Immature natural killer cell (primary cell): Measurements from ENCODE around the gene HNMT. TPM values are rescaled to one million over a fixed set of nuclear protein-coding genes. Genes with fewer than 3 reads are reported as not detected.
"Not testable (repeated sequence)": the region's sequence is repeated elsewhere in the genome, so short reads cannot be mapped to it uniquely, and the experiment has no call there.

Experiments
- DNase-seq, 3 donors: peaks; one replicate each; pipeline ENCODE4 v3.0.0; 2022; ENCODE audit warnings: mixed read lengths in 1 of 3
- H3K27ac Mint-ChIP-seq, 6 donors: one replicate each; pipeline ENCODE4 v1.8.0; 2020; ENCODE audit warnings: mixed read lengths in 6 of 6, mild to moderate bottlenecking in 5 of 6, inconsistent platforms in 4 of 6, moderate library complexity in 3 of 6
- H3K27me3 Mint-ChIP-seq, 3 donors: one replicate each; pipeline ENCODE4 v1.8.0; 2020 to 2021; ENCODE audit warnings: low read depth in 3 of 3, mild to moderate bottlenecking in 3 of 3, mixed read lengths in 3 of 3, moderate library complexity in 3 of 3, inconsistent platforms in 1 of 3
- H3K36me3 Mint-ChIP-seq, 3 donors: one replicate each; pipeline ENCODE4 v1.8.0; 2020; ENCODE audit warnings: mixed read lengths in 3 of 3, inconsistent platforms in 2 of 3, mild to moderate bottlenecking in 2 of 3
- H3K4me1 Mint-ChIP-seq, 2 donors: one replicate each; pipeline ENCODE4 v1.8.0; 2020; ENCODE audit warnings: inconsistent platforms in 2 of 2, mild to moderate bottlenecking in 2 of 2, mixed read lengths in 2 of 2, moderate library complexity in 1 of 2
- H3K4me3 Mint-ChIP-seq, 5 donors: one replicate each; pipeline ENCODE4 v1.8.0; 2020; ENCODE audit warnings: mild to moderate bottlenecking in 5 of 5, mixed read lengths in 5 of 5, inconsistent platforms in 3 of 5, moderate library complexity in 3 of 5
- H3K9me3 Mint-ChIP-seq, 6 donors: one replicate each; pipeline ENCODE4 v1.8.0; 2020; ENCODE audit warnings: mild to moderate bottlenecking in 6 of 6, mixed read lengths in 6 of 6, inconsistent platforms in 4 of 6, moderate library complexity in 3 of 6
- polyA plus RNA-seq, 3 donors: library from polyadenylated mRNA; unstranded; fragments of 300-500 nt; fragmentation: Illumina TruSeq; gene quantifications; one replicate each; pipeline ENCODE4 v1.2.3, GENCODE V29; 2021

HNMT gene
- 1 to 10 TPM in 1 of 3 donors, under 1 TPM in 1, not detected in 1; 0.78 to 1.3 TPM for polyA plus RNA-seq

DNA sequence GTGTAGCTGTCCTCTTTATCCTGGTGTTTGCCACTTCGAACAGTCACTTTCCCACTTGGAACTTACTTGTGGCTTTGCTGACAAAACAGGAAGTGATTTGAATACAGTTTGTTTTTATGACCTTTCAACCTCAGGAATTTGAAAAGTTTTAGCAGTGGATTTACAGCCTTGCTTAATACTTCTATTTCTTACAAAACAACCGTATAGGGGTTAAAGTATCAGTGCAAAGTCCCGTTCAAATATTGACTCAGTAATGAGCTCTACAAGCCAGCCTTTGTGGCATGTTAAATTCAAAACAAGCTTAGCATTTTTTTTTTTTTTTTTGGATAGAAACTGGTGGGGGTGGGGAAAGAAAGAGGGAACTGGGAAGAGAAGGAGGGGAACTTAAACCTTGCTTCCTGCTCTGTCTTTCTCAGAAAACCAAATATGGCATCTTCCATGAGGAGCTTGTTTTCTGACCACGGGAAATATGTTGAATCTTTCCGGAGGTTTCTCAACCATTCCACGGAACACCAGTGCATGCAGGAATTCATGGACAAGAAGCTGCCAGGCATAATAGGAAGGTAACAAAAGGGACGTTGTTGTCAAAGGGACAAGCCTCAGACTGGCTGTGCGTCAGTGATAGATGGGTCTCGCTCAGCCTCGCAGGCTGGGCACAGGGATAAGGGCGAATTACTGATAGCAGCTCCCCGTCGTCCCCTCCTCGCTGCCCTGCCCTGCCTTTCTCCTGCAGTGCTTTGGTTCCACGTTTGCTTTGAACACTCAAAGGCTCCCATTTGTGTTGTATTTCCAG is at the start of gene HNMT:
TSS of gene HNMT (plus strand) at position 408 of the 793 bp plus-strand sequence. CDS start at position 427, 19 bp downstream.
- H3K4me3 Mint-ChIP-seq, result no peak within 1 kb of the TSS
- H3K36me3 Mint-ChIP-seq, result no peaks in the 10 kb centered on the region
- DNase-seq, result no peak
- H3K27ac Mint-ChIP-seq, result no peak within 1 kb of the TSS
- H3K4me1 Mint-ChIP-seq, result no peaks in the 10 kb centered on the region
- peaks cover 0 to 2% (median 1%) of the 10 kb centered on the region in 3 donors for H3K27me3 Mint-ChIP-seq
- H3K9me3 Mint-ChIP-seq, result peaks cover 3 to 17% (median 10%) of the 10 kb centered on the region in 6 donors

DNA sequence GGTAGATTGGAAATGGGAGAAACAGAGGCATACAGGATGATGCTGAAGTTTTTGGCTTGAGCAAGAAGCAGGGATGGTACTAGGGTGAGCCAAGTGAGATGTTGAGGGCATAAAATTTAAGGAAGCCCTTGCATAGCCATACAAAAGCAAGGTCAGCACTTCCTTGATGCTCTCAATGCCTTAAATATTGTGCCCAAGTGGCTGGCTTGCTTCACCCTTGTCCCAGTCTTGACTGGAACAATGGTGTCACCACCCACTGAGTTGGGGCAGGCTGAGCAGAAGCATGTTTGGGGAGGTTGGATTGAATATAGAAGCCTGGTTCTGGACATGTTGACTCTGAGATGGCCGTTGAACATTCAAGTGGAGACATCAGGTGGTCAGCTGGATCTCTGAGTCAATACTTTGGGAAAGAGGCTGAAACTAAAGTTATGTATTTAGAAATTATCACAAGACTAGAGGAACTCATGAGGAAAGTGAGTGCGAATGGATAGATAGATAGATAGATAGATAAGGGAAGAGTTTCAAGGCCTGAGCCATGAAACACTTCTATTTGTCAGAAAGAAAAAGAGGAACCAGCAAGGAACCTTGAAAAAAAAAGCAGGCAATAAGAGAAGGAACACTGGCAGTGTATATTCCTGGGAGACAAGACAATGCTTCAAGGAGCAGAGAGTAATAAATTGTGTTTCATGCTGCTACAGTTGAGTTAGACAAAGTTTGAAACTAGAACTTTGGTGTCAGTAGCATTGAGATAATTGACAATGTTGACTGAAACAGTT is 43.0 kb upstream of the HNMT start:
- H3K4me1 Mint-ChIP-seq, result no peaks in the 10 kb centered on the region
- no peaks in the 10 kb centered on the region for H3K36me3 Mint-ChIP-seq
- H3K9me3 Mint-ChIP-seq, result peaks cover 0 to 5% (median 3%) of the 10 kb centered on the region in 6 donors
- no peak overlapping the region for H3K27ac Mint-ChIP-seq
- H3K4me3 Mint-ChIP-seq, result no peak overlapping the region
- DNase-seq, result no peak
- H3K27me3 Mint-ChIP-seq, result peaks cover 0 to 2% (median 0%) of the 10 kb centered on the region in 3 donors

DNA sequence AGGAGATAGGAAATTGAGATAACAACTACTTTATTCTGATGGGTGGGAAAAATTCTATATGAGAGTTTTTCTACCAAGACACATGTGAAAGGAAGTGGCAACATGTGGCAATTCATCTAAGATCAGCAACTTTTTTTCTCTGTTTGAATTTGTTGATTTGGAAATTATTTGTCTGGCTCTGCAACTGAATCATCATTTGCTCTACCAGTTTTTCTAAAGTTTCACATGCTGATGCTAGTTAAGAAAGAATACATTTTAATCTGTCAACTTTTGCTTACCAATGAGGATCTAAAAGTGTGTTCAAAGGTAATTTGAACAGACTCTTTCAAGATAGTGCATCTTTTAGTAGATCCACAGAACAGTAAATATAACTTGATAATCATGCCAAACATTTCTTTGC is 42.1 kb upstream of the HNMT start:
- not testable (repeated sequence) for H3K27ac Mint-ChIP-seq, H3K36me3 Mint-ChIP-seq, H3K27me3 Mint-ChIP-seq, H3K4me1 Mint-ChIP-seq, H3K4me3 Mint-ChIP-seq, DNase-seq, H3K9me3 Mint-ChIP-seq

DNA sequence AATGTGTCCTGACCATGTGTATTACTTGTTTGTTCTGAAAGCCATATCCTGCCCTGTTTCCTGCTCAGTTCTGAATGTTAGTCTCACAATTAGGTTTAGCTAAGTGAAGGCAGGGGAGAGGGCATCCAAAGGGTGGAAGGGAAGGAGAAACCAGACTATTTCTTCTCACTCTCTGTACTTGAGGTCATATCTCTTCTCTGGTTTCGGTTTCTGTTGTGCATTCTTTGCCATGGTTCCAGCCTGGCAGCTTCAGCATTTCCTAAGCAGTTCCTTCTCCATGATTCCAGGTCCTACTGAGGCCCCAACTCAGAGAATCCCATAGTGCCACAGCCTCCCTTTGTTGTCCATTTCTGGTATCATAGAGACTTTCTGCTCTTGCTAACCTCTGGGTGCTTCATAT is 40.3 kb upstream of the HNMT start:
- DNase-seq, result no peak
- no peaks in the 10 kb centered on the region for H3K36me3 Mint-ChIP-seq
- H3K4me3 Mint-ChIP-seq, result no peak overlapping the region
- no peak overlapping the region for H3K27ac Mint-ChIP-seq
- peaks cover 0 to 2% (median 1%) of the 10 kb centered on the region in 3 donors for H3K27me3 Mint-ChIP-seq
- peaks cover 0 to 10% (median 3%) of the 10 kb centered on the region in 6 donors for H3K9me3 Mint-ChIP-seq
- H3K4me1 Mint-ChIP-seq, result no peaks in the 10 kb centered on the region

DNA sequence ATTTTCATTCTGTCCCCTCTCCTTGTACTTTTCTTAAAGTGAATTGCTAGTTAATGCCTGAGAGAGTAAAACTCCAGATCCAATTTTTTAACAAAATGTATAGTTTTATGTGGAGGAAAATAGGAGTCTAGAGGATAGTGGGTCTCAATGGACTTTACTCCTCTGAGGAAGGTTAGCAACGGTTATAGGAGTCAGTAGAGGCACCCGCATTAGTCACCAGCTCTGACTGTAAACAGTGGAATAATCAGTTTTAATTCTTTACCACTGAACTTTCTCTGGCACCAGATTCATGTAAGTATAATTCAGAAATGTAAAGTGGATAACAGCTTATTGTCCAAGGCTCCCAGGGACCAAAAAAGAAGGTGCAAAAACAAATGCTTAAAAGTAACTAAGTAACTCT is 38.7 kb upstream of the HNMT start:
- Mint-ChIP-seq H3K27me3 (peaks cover 0 to 2% (median 1%) of the 10 kb centered on the region in 3 donors), H3K27ac (no peak overlapping the region)

DNA sequence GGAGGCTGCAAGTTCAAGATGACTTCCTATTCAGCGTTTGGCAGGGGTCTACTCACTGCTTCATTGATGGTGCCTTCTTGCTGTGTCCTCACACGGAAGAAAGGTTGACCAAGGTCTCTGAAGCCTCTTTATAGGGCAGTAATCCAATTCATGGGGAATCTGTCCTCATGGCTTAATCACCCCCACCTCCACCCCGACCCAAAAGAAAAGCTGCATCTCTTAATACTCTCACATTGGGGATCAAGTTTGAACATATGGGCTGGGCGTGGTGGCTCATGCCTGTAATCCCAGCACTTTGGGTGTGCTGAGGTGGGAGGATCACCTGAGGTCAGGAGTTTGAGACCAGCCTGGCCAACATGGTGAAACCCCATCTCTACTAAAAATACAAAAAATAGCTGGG is 36.4 kb upstream of the HNMT start:
- Mint-ChIP-seq H3K36me3 (no peaks in the 10 kb centered on the region), H3K4me1 (no peaks in the 10 kb centered on the region), H3K9me3 (peaks cover 0 to 6% (median 3%) of the 10 kb centered on the region in 6 donors), H3K27ac (no peak overlapping the region), H3K4me3 (no peak overlapping the region), H3K27me3 (peaks cover 0 to 3% (median 1%) of the 10 kb centered on the region in 3 donors)
- DNase-seq, result no peak

More for the DNA sequence above, 38.7 kb upstream of the HNMT start:
- Mint-ChIP-seq H3K4me3 (no peak overlapping the region), H3K36me3 (no peaks in the 10 kb centered on the region), H3K4me1 (no peaks in the 10 kb centered on the region), H3K9me3 (peaks cover 0 to 6% (median 2%) of the 10 kb centered on the region in 6 donors)
- DNase-seq, result no peak

DNA sequence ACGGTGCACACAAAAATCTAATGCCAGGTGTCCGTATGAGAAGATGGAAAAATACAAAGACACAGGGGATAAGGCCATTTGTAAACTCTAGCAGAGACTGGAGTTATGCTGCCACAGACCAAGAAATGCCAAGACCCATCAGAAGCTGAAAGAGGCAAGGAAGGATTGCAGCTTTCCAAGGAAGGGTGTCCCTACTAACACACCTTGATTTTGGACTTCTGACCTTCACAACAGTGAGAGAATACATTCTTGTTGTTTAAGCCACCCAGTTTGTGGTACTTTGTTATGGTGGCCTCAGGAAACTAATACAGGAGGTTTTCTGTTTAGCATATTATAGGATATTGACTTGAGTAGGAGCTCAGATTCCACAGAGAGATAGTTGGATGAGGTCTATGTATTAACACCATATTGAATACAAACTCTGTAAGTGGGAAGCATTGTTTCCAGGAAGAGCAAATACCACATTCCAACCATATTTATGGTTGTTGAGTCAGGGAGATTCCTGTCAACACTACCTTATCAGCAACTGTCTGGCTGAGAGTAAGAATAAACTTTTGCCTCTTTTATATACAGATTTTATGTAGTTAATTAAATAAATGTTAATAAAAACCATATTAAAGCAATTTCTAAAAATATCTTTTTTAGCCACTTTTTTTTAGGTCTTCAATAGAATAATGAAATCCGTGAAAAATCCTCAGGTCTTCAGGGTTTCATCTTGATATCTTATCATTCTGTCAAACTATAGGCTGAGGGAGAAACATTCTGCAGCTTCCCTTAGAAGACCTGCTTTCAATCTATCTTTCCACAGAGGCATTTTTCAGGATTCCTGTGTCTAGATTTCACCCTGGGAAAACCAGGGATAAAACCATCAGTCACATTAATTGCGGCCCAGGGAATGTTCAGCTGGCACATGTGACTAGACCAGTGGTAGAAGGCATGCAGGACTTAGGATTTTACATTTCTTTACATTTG is 35.4 kb upstream of the HNMT start:
- peaks cover 0 to 9% (median 3%) of the 10 kb centered on the region in 6 donors for H3K9me3 Mint-ChIP-seq
- no peak overlapping the region for H3K4me3 Mint-ChIP-seq
- H3K27me3 Mint-ChIP-seq, result peaks cover 0 to 2% (median 1%) of the 10 kb centered on the region in 3 donors
- no peak for DNase-seq
- no peak overlapping the region for H3K27ac Mint-ChIP-seq
- H3K36me3 Mint-ChIP-seq, result no peaks in the 10 kb centered on the region
- no peaks in the 10 kb centered on the region for H3K4me1 Mint-ChIP-seq

DNA sequence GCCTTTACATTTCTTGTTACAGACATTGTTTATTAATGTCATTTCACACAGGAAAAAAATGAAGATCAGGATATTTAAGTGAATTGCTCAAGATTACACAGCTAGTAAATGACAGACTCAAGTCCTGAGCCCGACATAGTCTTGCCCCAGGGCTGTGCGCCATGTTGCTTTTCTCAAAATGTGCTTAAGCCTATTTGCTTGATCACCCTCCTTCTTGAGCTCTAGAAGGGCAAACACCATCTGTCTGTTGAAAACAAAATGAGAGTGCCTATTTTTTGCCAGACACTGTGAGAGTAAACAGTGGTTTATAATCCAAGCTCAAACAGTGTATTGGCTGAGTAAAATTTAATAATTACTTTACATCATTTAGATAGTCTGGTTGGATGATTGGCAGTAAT is 34.8 kb upstream of the HNMT start:
- H3K4me1 Mint-ChIP-seq, result no peaks in the 10 kb centered on the region
- H3K9me3 Mint-ChIP-seq, result peaks cover 0 to 9% (median 3%) of the 10 kb centered on the region in 6 donors
- no peak overlapping the region for H3K27ac Mint-ChIP-seq
- no peaks in the 10 kb centered on the region for H3K36me3 Mint-ChIP-seq
- no peak overlapping the region for H3K4me3 Mint-ChIP-seq
- H3K27me3 Mint-ChIP-seq, result peaks cover 0 to 2% (median 1%) of the 10 kb centered on the region in 3 donors
- no peak for DNase-seq

DNA sequence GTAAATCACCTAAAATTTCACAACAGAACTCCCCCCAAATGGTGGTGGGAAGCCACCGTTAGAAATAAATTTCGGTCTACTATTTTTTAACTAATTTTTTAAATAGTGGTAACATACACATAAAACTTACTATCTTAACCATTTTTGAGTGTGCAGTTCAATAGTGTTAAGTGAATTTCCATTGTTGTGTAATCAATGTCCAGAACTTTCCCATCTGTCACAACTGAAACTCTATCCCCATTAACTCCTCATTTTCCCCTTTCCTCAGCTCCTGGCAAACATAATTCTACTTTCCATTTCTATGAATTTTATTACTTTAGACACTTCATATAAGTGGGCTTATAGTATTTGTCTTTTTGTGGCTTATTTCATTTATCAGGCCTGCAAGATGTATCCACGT is 34.1 kb upstream of the HNMT start:
- peaks cover 0 to 2% (median 1%) of the 10 kb centered on the region in 3 donors for H3K27me3 Mint-ChIP-seq

DNA sequence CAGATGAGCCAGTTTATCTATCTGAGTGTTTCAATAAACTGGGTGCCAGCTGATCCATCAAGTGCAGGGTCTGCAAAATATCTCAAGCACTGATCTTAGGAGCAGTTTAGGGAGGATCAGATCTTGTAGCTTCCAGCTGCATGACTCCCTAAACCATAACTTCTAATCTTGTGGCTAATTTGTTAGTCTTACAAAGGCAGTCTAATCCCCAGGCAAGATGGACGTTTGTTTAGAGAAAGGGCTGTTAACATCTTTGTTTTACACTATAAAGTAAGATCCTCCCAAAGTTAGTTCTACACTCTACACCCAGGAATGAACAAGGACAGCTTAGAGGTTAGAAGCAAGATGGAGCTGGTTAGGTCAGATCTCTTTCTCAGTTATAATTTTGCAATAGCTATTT is 28.7 kb upstream of the HNMT start:
- Mint-ChIP-seq H3K27me3 (peaks cover 0 to 2% (median 0%) of the 10 kb centered on the region in 3 donors), H3K9me3 (peaks cover 0 to 21% (median 3%) of the 10 kb centered on the region in 6 donors), H3K4me1 (no peaks in the 10 kb centered on the region), H3K36me3 (no peaks in the 10 kb centered on the region), H3K4me3 (no peak overlapping the region), H3K27ac (no peak overlapping the region)
- no peak for DNase-seq

More for the DNA sequence above, 34.1 kb upstream of the HNMT start:
- DNase-seq, result no peak
- no peak overlapping the region for H3K27ac Mint-ChIP-seq
- no peaks in the 10 kb centered on the region for H3K36me3 Mint-ChIP-seq
- H3K4me3 Mint-ChIP-seq, result no peak overlapping the region
- H3K9me3 Mint-ChIP-seq, result peaks cover 0 to 9% (median 3%) of the 10 kb centered on the region in 6 donors
- no peaks in the 10 kb centered on the region for H3K4me1 Mint-ChIP-seq

DNA sequence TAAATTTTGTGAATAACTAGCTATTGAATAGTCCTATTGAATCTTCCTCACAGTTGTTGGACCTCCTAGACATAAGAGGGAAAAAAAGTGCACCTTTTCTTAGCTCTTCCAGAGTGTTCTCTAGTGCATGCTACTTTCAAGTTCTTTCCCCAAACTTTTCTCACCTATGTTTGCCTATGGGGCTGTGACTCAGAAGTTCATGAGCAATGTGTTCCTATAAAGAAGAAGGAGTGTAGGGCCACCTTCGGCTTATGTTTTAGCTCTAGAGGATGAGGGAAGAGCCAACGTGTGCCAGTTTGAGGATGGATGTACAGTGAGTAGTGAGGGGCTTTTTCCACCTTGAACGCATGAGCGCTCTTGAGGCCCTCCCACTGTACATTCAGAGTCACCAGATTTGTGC is 27.0 kb upstream of the HNMT start:
- H3K36me3 Mint-ChIP-seq, result no peaks in the 10 kb centered on the region
- H3K4me3 Mint-ChIP-seq, result no peak overlapping the region
- no peaks in the 10 kb centered on the region for H3K27me3 Mint-ChIP-seq
- no peaks in the 10 kb centered on the region for H3K4me1 Mint-ChIP-seq
- DNase-seq, result no peak
- no peak overlapping the region for H3K27ac Mint-ChIP-seq
- peaks cover 0 to 21% (median 2%) of the 10 kb centered on the region in 6 donors for H3K9me3 Mint-ChIP-seq

DNA sequence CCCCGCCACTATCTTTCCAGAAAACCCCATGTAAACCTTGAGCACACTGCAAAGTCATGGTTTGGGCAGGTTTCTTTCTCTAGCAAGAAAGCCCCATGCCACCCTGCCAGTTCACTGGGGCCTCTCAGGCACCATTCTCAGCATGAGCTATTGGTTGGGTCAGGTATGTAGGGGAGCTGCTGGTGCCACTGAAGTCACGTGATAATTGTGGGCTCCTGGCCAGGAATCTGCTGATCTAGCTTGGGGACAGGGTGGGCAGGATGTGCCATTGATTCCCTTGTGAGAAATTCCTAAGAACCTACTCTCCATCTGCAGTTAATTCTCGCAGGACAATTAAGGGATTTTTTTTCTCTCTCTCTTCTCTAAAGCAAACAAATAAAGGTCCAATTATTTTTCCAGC is 26.5 kb upstream of the HNMT start:
- H3K4me3 Mint-ChIP-seq, result no peak overlapping the region
- H3K36me3 Mint-ChIP-seq, result no peaks in the 10 kb centered on the region
- H3K27ac Mint-ChIP-seq, result no peak overlapping the region
- no peak for DNase-seq
- no peaks in the 10 kb centered on the region for H3K27me3 Mint-ChIP-seq
- H3K9me3 Mint-ChIP-seq, result peaks cover 0 to 21% (median 2%) of the 10 kb centered on the region in 6 donors
- no peaks in the 10 kb centered on the region for H3K4me1 Mint-ChIP-seq

DNA sequence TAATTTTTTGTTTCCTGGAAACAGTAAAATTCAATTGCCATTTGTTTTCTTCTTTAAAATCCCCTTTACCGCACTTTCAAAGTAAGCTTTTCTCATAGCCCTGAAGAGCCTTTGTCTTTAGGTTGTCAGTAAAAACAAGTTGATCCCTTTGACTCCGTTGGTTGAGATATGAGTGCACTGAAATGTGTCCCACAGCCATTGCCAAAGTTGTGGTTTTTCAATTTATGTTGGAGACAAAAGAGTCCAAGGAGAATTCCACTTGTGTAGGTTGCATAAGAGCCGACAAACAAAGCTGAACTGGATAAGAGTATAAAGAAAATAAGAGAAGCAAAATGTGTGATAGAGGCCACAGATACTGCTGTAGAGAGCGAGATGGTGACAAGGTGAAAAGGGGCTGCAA is 26.1 kb upstream of the HNMT start:
- no peak for DNase-seq
- no peaks in the 10 kb centered on the region for H3K4me1 Mint-ChIP-seq
- H3K4me3 Mint-ChIP-seq, result no peak overlapping the region
- no peaks in the 10 kb centered on the region for H3K27me3 Mint-ChIP-seq
- H3K9me3 Mint-ChIP-seq, result peaks cover 0 to 19% (median under 1%) of the 10 kb centered on the region in 6 donors
- H3K27ac Mint-ChIP-seq, result no peak overlapping the region
- no peaks in the 10 kb centered on the region for H3K36me3 Mint-ChIP-seq
